ENCODE measurements around the gene KAT7.

KAT7 gene

GRCh38 chr17:49854126-49854525 is 65.6 kb downstream of the KAT7 start:
- DNase-seq (ENCODE audit: low read depth, low spot score), result no peak
- H3K4me3 ChIP-seq (ENCODE audit: low read length), result no peak overlapping the region

GRCh38 chr17:49858796-49859195 is 70.3 kb downstream of the KAT7 start:
- no peak for DNase-seq (ENCODE audit: low read depth, low spot score)
- no peak overlapping the region for H3K4me3 ChIP-seq (ENCODE audit: low read length)

GRCh38 chr17:49859991-49860953 is 71.8 kb downstream of the KAT7 start:
- H3K4me3 ChIP-seq (ENCODE audit: low read length), result no peak overlapping the region
- DNase-seq (ENCODE audit: low read depth, low spot score), result no peak

GRCh38 chr17:49861150-49861884 is 72.8 kb downstream of the KAT7 start:
- DNase-seq (ENCODE audit: low read depth, low spot score), result peak; percentile 32
- H3K4me3 ChIP-seq (ENCODE audit: low read length), result no peak overlapping the region

- DNase-seq (ENCODE audit: low read depth, low spot score), result no peak
- H3K4me3 ChIP-seq (ENCODE audit: low read length), result no peak overlapping the region
Measured at GRCh38 chr17:49862781-49863331, 74.4 kb downstream of the KAT7 start.

GRCh38 chr17:49866019-49866380 is 77.5 kb downstream of the KAT7 start:
- DNase-seq (ENCODE audit: low read depth, low spot score), result no peak
- no peak overlapping the region for H3K4me3 ChIP-seq (ENCODE audit: low read length)

GRCh38 chr17:49866882-49867413 is 78.5 kb downstream of the KAT7 start:
- no peak overlapping the region for H3K4me3 ChIP-seq (ENCODE audit: low read length)
- DNase-seq (ENCODE audit: low read depth, low spot score), result no peak

- DNase-seq (ENCODE audit: low read depth, low spot score), result no peak
- H3K4me3 ChIP-seq (ENCODE audit: low read length), result no peak overlapping the region
Measured at GRCh38 chr17:49869038-49869374, 80.5 kb downstream of the KAT7 start.

GRCh38 chr17:49870298-49870697 is 81.8 kb downstream of the KAT7 start:
- no peak overlapping the region for H3K4me3 ChIP-seq (ENCODE audit: low read length)
- no peak for DNase-seq (ENCODE audit: low read depth, low spot score)

- no peak for DNase-seq (ENCODE audit: low read depth, low spot score)
- no peak overlapping the region for H3K4me3 ChIP-seq (ENCODE audit: low read length)
Measured at GRCh38 chr17:49871211-49871610, 82.7 kb downstream of the KAT7 start.

- H3K4me3 ChIP-seq (ENCODE audit: low read length), result no peak overlapping the region
Measured at GRCh38 chr17:49872754-49873377, 84.4 kb downstream of the KAT7 start.

GRCh38 chr17:49873466-49873865 is 85.0 kb downstream of the KAT7 start:
- no peak for DNase-seq (ENCODE audit: low read depth, low spot score)
- H3K4me3 ChIP-seq (ENCODE audit: low read length), result no peak overlapping the region

More at GRCh38 chr17:49872754-49873377, 84.4 kb downstream of the KAT7 start:
- DNase-seq (ENCODE audit: low read depth, low spot score), result peak; percentile 9

- H3K4me3 ChIP-seq (ENCODE audit: low read length), result no peak overlapping the region
- no peak for DNase-seq (ENCODE audit: low read depth, low spot score)
Measured at GRCh38 chr17:49873926-49874325, 85.4 kb downstream of the KAT7 start.

GRCh38 chr17:49874911-49875310 is 86.4 kb downstream of the KAT7 start:
- no peak overlapping the region for H3K4me3 ChIP-seq (ENCODE audit: low read length)
- DNase-seq (ENCODE audit: low read depth, low spot score), result no peak

- no peak for DNase-seq (ENCODE audit: low read depth, low spot score)
- no peak overlapping the region for H3K4me3 ChIP-seq (ENCODE audit: low read length)
Measured at GRCh38 chr17:49875685-49876084, 87.2 kb downstream of the KAT7 start.

- no peak overlapping the region for H3K4me3 ChIP-seq (ENCODE audit: low read length)
- DNase-seq (ENCODE audit: low read depth, low spot score), result no peak
Measured at GRCh38 chr17:49878931-49879904, 90.7 kb downstream of the KAT7 start.

- DNase-seq (ENCODE audit: low read depth, low spot score), result peak; percentile 14
- H3K4me3 ChIP-seq (ENCODE audit: low read length), result peak overlapping the region; percentile 16
Measured at GRCh38 chr17:49880291-49881053, 92.0 kb downstream of the KAT7 start.

GRCh38 chr17:49881054-49881402 is 92.5 kb downstream of the KAT7 start:
- DNase-seq (ENCODE audit: low read depth, low spot score), result no peak
- H3K4me3 ChIP-seq (ENCODE audit: low read length), result no peak overlapping the region
